Activated CD8-positive, alpha-beta memory T cell treated with anti-CD3 and anti-CD28 coated beads for 48 hours (primary cell): Measurements from ENCODE around the gene PATJ.
"Not testable (repeated sequence)": the region's sequence is repeated elsewhere in the genome, so short reads cannot be mapped to it uniquely, and the experiment has no call there.

ENCODE experiments used
- DNase-seq, 3 experiments: peaks; one replicate each; pipeline ENCODE4 v3.0.0-alpha.2; 2020; ENCODE audit warnings: low read depth in 2 of 3, low spot score in 2 of 3

Gene PATJ

GRCh38 chr1:61887076-61887867 is 145.0 kb downstream of the PATJ start:
- no peak for DNase-seq

DNA sequence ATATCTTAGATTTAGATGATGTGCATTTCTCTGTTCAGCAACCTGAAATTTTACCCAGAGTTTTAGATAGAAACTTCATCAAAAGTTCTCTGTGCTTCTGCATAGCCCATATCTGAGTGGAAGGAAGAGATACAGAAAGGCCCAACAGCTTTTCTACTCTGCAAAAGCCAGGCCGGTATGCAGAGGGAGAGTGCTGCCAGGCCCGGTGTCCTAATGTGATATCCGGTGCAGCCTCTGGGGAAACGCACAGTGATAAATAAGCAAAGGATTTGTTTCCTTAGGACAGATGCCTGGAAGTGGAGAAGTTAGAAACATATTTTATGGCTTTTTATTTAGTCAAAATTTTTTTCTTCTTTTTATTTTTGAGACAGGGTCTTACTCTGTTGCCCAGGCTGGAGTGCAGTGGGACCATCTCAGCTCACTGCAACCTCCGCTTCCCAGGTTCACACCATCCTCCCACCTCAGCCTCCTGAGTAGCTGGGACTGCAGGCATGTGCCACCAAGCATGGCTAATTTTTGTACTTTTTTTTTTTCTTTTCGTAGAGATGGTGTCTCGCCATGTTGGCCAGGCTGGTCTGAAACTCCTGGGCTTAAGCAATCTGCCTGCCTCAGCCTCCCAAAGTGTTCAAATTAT is 145.8 kb downstream of the PATJ start:
- no peak for DNase-seq

DNA sequence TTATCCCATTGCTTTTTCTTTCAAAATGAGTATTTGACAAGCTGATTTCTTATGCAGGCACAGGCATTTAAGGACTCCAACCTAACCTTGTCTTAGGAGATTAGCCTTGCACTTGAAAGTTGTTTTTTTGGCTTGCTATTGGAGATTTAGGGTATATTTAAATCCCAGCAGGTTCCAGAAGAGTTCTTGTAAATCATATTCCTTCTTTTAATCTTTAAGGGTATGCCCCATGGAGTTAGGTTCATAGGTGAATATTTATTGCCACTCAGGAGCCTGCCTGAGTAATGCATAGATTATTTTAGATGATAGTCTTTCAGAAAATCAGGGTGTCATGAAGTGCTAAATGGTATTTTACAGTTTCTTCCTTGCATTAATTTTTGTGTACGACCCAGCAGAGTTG is 146.5 kb downstream of the PATJ start:
- no peak for DNase-seq

- not testable (repeated sequence) for DNase-seq
Measured at GRCh38 chr1:61890435-61890834, 148.2 kb downstream of the PATJ start.

GRCh38 chr1:61892977-61893376 is 150.7 kb downstream of the PATJ start:
- DNase-seq, result no peak

GRCh38 chr1:61894296-61894695 is 152.0 kb downstream of the PATJ start:
- not testable (repeated sequence) for DNase-seq

GRCh38 chr1:61895175-61895574 is 152.9 kb downstream of the PATJ start:
- DNase-seq, result no peak

- DNase-seq, result no peak
Measured at GRCh38 chr1:61898658-61899057, 156.4 kb downstream of the PATJ start.

GRCh38 chr1:61904354-61904753 is 162.1 kb downstream of the PATJ start:
- no peak for DNase-seq

GRCh38 chr1:61907102-61907501 is 164.8 kb downstream of the PATJ start:
- no peak for DNase-seq

DNA sequence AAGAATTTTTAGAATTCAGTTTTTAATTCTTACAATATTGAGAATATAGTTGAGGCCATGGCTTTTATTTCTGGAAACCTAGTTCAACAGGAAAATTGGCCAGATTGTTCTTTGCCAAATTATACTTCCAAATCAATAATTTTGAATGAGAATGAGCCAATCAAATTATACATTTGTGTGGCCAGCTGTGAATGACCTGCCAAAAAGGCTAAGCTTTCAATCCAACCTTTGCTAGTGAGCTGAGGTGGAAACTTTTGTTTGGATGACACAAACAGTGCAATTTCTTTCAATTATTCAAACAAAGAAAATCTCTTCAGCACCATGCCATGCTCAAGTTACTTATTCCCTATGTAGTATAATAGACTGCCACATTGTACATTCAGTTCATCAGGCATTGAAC is 167.8 kb downstream of the PATJ start:
- no peak for DNase-seq

GRCh38 chr1:61914823-61915482 is 172.7 kb downstream of the PATJ start:
- DNase-seq, result no peak

DNA sequence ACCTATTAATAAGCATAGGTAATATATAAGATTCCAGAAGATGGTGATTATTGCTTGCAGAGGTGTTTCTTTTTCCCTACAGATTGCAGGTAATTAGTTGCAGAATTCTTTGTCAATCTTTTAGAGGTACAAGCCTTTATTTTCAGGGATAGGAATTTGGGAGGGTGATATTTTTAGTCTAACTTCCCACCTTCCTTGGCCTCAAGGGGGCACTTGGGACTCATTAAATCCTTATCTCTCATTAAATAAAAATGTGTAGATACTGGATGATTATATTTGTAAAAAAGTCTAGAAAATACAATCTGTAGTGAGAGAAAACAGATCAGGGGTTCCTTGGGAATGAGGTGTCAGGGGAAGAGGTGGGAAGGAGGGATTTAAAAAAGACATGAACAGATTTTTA is 179.2 kb downstream of the PATJ start:
- no peak for DNase-seq

DNA sequence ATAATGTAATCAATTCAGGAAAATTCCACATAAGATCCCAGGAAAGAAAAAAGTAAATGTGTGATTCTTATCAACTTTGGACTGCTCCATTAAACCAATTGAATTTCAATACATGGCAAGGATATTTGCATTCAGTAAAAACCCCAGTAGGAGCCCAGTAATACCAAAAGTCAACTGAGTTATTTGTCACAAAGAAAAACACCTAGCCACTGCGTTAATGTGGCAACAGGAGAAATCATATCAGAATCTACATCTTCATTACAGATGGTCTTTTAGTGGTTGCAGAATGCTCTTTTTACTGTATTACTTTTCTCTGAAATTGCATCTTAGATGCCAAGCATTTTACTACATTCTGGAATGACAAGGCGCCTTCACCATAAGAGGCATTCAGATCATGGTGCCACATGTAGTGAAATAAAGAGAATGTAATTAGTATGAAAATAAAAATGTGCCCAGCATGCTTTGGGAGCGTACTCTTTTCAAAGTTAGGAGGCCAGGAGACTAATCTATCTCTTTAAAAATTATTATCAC is 180.7 kb downstream of the PATJ start:
- no peak for DNase-seq

DNA sequence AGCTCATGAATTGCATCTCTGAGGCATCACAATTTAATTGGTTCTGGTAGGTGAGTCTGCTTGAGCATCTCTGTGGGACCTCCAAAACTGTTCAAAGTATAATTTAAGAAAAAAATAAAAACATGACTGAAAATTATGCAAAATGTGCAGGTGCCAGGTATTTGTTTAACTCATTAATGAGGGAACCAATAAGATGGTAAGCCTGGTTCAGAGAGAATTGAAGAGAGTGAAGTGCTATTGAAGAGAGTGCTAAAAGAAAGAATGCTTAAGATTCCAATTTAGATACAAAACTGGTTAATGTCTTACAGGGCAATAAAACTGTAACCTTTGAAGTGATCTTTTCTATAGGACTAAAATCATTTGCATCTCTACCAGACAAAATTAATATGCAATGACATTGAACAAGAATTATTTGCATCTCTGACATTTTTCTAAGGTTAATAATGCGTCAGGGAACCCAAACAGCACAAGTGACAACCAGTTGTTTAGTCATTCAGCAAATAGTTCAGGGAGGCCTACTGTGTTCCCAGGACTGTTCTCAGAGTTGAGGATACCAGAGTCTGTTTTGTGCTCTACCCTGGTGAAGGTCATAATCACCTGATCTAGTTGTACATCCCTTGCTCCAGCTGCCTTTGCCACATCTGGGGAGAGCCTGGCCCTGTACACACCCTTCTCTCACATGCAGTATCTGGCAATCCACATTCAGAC is 183.5 kb downstream of the PATJ start:
- DNase-seq, result no peak

DNA sequence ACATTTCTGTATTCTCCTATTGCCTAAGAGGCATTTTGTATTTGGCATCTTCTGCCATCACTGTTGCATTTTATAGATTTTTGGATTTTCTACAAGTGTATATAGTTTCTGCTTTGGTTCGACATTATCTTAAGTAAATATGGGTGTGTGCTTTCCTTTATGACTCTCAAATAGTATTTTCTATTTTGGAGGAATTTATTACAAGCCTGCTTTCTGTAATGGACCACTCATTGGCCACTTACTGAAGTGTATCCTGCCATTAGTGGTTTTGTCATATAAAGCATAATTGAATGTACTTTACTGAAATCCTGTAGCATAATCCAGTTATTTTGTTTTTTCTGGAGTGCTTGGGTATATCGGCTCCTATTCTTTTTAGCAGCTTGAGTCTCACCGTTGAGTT is 184.3 kb downstream of the PATJ start:
- DNase-seq, result no peak

DNA sequence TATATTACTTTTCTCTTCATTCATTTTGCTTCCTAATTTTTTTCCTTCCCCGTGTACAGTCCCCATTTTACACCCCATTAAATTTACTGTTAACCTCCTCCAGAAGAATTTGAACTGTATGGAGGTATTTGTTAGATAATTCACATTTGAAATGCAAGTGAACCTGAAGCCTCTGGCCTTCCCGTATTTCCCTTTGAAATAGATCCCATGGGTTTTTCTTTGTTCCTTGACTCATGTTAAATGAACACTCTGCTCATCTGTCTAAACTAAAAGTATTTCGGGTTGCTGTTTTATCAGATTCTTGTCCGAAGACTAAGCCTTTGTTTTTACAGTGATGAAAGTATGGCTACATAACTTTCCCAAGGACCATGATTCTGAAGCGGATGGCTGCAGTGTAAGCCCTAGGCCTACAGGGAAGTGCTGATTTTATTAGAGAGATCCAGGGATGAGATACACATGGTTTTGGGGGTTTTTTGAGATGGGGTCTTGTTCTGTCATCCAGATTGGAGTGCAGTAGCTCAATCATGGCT is 187.9 kb downstream of the PATJ start:
- DNase-seq, result no peak

- no peak for DNase-seq
Measured at GRCh38 chr1:61931587-61932279, 189.5 kb downstream of the PATJ start.

- DNase-seq, result no peak
Measured at GRCh38 chr1:61935516-61935915, 193.2 kb downstream of the PATJ start.

GRCh38 chr1:61936839-61937238 is 194.6 kb downstream of the PATJ start:
- no peak for DNase-seq

- DNase-seq, result no peak
Measured at GRCh38 chr1:61941794-61942193, 199.5 kb downstream of the PATJ start.
